ENCODE results near the gene SPAG16. TPM values are rescaled to one million over a fixed set of nuclear protein-coding genes. Genes with fewer than 3 reads are reported as not detected.

Gene SPAG16
- total RNA-seq, 1 experiment from 2014 or later: 21.5 TPM

DNA sequence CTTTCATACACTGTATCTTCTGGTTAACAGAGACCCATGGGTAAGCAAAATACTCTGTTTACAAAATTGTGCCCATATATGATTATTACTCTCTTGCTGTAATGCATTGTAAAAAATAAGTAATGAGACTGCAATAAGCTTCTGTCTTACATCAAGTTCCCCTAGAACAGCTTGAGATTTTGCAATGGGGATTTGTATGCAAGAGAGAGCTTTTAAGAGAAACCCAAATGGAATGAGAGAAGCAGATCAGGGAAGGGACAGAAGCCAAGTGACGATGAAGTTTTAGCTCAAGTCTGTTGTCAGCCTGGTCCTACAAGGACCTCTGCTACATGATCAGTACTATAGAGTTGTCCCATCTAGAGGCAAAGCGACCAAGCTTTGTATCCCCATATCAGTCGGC is 908.4 kb downstream of the SPAG16 start:
- TF ChIP-seq, protein P1, sequence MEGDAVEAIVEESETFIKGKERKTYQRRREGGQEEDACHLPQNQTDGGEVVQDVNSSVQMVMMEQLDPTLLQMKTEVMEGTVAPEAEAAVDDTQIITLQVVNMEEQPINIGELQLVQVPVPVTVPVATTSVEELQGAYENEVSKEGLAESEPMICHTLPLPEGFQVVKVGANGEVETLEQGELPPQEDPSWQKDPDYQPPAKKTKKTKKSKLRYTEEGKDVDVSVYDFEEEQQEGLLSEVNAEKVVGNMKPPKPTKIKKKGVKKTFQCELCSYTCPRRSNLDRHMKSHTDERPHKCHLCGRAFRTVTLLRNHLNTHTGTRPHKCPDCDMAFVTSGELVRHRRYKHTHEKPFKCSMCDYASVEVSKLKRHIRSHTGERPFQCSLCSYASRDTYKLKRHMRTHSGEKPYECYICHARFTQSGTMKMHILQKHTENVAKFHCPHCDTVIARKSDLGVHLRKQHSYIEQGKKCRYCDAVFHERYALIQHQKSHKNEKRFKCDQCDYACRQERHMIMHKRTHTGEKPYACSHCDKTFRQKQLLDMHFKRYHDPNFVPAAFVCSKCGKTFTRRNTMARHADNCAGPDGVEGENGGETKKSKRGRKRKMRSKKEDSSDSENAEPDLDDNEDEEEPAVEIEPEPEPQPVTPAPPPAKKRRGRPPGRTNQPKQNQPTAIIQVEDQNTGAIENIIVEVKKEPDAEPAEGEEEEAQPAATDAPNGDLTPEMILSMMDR (IDR thresholded peaks at IDR 0.05; ENCODE audit: insufficient read depth in 1 of 2, low read depth in 1 of 2, low read length in 1 of 2, severe bottlenecking in 1 of 2, unreplicated experiment in 1 of 2): no peak
- no peaks in the 10 kb centered on the region for H3K27me3 Mint-ChIP-seq (ENCODE audit: insufficient read depth, unreplicated experiment)
- no peaks in the 10 kb centered on the region for H3K9me3 ChIP-seq
- no peak overlapping the region for H3K4me3 ChIP-seq (ENCODE audit: low read depth, low read length)
- ChIA-PET POLR2A (no interaction called here), CTCF (interaction anchor here (0.6 kb wide), 1 partner anchor 62 kb away, joined by 4 read pairs; no protein-coding TSS in a partner anchor)
- H3K27ac Mint-ChIP-seq (ENCODE audit: unreplicated experiment): no peak overlapping the region
- H3K36me3 Mint-ChIP-seq (ENCODE audit: insufficient read depth, unreplicated experiment): no peaks in the 10 kb centered on the region
- intact Hi-C loops (cut with micrococcal nuclease; ENCODE audit: unreplicated experiment): no loop called here
- no TSS peak for BruUV-seq (replicated peaks)
- no peaks in the 10 kb centered on the region for H3K9me3 Mint-ChIP-seq (ENCODE audit: unreplicated experiment)
- H3K4me3 Mint-ChIP-seq (ENCODE audit: unreplicated experiment): no peak overlapping the region
- no peaks in the 10 kb centered on the region for H3K4me1 Mint-ChIP-seq (ENCODE audit: low read depth, unreplicated experiment)
- DNase-seq: no peak
- H3K4me1 ChIP-seq: no peaks in the 10 kb centered on the region
- no peaks in the 10 kb centered on the region for H3K36me3 ChIP-seq (ENCODE audit: control insufficient read depth, insufficient read depth, low read length)
- H3K27me3 ChIP-seq (replicated peaks; ENCODE audit: control insufficient read depth, insufficient read depth, low read length): no peaks in the 10 kb centered on the region; the same call in 1 of the 2 replicates

DNA sequence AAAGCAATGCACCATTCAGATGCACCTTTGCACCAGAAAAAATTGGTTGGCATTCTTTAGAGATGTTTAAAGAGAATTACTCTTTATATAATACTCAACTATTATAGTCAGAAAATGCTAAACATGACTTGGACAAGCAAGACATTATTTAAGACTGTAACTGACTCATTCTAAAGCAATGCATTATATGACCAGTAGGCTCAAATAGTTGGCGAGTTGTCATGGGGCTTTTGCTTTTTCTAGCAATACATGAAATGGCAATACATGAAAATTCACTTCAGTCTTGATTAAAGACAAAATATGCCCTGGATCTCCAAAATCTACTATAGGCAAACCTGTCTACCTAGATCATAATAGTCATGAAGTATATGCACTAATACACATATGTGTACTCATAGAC is 909.7 kb downstream of the SPAG16 start:
- POLR2A ChIA-PET: no interaction called here
- H3K9me3 ChIP-seq: no peaks in the 10 kb centered on the region
- no TSS peak for BruUV-seq (replicated peaks)
- CTCF ChIA-PET: no interaction called here
- H3K36me3 ChIP-seq (ENCODE audit: control insufficient read depth, insufficient read depth, low read length): no peaks in the 10 kb centered on the region
- no peaks in the 10 kb centered on the region for H3K4me1 Mint-ChIP-seq (ENCODE audit: low read depth, unreplicated experiment)
- H3K27ac Mint-ChIP-seq (ENCODE audit: unreplicated experiment): no peak overlapping the region
- H3K27me3 ChIP-seq (replicated peaks; ENCODE audit: control insufficient read depth, insufficient read depth, low read length): no peaks in the 10 kb centered on the region; the same call in 1 of the 2 replicates
- H3K4me3 Mint-ChIP-seq (ENCODE audit: unreplicated experiment): no peak overlapping the region
- H3K4me3 ChIP-seq (ENCODE audit: low read depth, low read length): no peak overlapping the region
- no peaks in the 10 kb centered on the region for H3K36me3 Mint-ChIP-seq (ENCODE audit: insufficient read depth, unreplicated experiment)
- no peak for DNase-seq
- intact Hi-C loops (cut with micrococcal nuclease; ENCODE audit: unreplicated experiment): no loop called here
- H3K27me3 Mint-ChIP-seq (ENCODE audit: insufficient read depth, unreplicated experiment): no peaks in the 10 kb centered on the region
- H3K4me1 ChIP-seq: no peaks in the 10 kb centered on the region
- TF ChIP-seq, protein P1 (IDR thresholded peaks at IDR 0.05; ENCODE audit: insufficient read depth in 1 of 2, low read depth in 1 of 2, low read length in 1 of 2, severe bottlenecking in 1 of 2, unreplicated experiment in 1 of 2): no peak
- H3K9me3 Mint-ChIP-seq (ENCODE audit: unreplicated experiment): no peaks in the 10 kb centered on the region

DNA sequence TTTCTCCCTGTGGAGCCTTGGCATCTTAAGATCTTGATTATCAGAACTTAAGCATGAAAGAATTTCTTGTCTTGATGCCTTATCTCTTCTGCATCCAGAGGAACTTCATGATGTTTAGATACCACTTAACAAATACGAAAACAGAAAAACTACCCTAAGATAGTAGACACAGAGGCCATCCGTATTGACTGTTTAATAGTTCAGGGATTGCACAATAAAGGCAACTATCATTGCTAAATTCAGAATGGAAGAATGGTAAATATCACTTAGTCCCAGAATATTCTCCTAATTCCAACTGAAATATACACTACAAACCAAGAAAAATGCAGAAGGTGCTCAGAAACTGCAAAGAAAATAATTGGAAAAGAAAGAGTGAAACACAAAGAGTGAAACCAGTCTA is 912.0 kb downstream of the SPAG16 start:
- POLR2A ChIA-PET: no interaction called here

More for the DNA sequence above, 912.0 kb downstream of the SPAG16 start:
- no peaks in the 10 kb centered on the region for H3K9me3 ChIP-seq
- Mint-ChIP-seq H3K4me3 (ENCODE audit: unreplicated experiment) (no peak overlapping the region), H3K4me1 (ENCODE audit: low read depth, unreplicated experiment) (no peaks in the 10 kb centered on the region), H3K9me3 (ENCODE audit: unreplicated experiment) (no peaks in the 10 kb centered on the region), H3K27me3 (ENCODE audit: insufficient read depth, unreplicated experiment) (no peaks in the 10 kb centered on the region), H3K36me3 (ENCODE audit: insufficient read depth, unreplicated experiment) (no peaks in the 10 kb centered on the region), H3K27ac (ENCODE audit: unreplicated experiment) (no peak overlapping the region)
- H3K4me1 ChIP-seq: no peaks in the 10 kb centered on the region
- CTCF ChIA-PET: no interaction called here
- H3K36me3 ChIP-seq (ENCODE audit: control insufficient read depth, insufficient read depth, low read length): no peaks in the 10 kb centered on the region
- TF ChIP-seq, protein P1 (IDR thresholded peaks at IDR 0.05; ENCODE audit: insufficient read depth in 1 of 2, low read depth in 1 of 2, low read length in 1 of 2, severe bottlenecking in 1 of 2, unreplicated experiment in 1 of 2): no peak
- intact Hi-C loops (cut with micrococcal nuclease; ENCODE audit: unreplicated experiment): no loop called here
- no peak for DNase-seq
- no peak overlapping the region for H3K4me3 ChIP-seq (ENCODE audit: low read depth, low read length)
- BruUV-seq (replicated peaks): no TSS peak
- no peaks in the 10 kb centered on the region; the same call in 1 of the 2 replicates for H3K27me3 ChIP-seq (replicated peaks; ENCODE audit: control insufficient read depth, insufficient read depth, low read length)
